Activated T-cell treated with anti-CD3 and anti-CD28 coated beads, Interleukin-2, amount 50 U/mL, for 24 hours (primary cell): Measurements from ENCODE around the gene TOM1.
"Not testable (repeated sequence)": the region's sequence is repeated elsewhere in the genome, so short reads cannot be mapped to it uniquely, and the experiment has no call there.

Experiments used
- DNase-seq: peaks from one replicate; pipeline ENCODE4 v3.0.0-alpha.2; 2020
- H3K27ac Mint-ChIP-seq: 2 replicates; pipeline ENCODE4 v1.8.0; 2020; ENCODE audit warnings: mild to moderate bottlenecking, mixed read lengths
- H3K27me3 Mint-ChIP-seq: 2 replicates; pipeline ENCODE4 v1.8.0; 2020; ENCODE audit warnings: mixed read lengths
- H3K36me3 Mint-ChIP-seq: 2 replicates; pipeline ENCODE4 v1.8.0; 2020; ENCODE audit warnings: low read depth, mixed read lengths
- H3K4me1 Mint-ChIP-seq: 2 replicates; pipeline ENCODE4 v1.8.0; 2020; ENCODE audit warnings: low read depth, mixed read lengths
- H3K4me3 Mint-ChIP-seq: 2 replicates; pipeline ENCODE4 v1.8.0; 2020; ENCODE audit warnings: mild to moderate bottlenecking, moderate library complexity, mixed read lengths
- H3K9me3 Mint-ChIP-seq: 2 replicates; pipeline ENCODE4 v1.8.0; 2020; ENCODE audit warnings: mixed read lengths

TOM1 gene

GRCh38 chr22:35394810-35395563 is 95.3 kb downstream of the TOM1 start:
- DNase-seq: no peak
- H3K9me3 Mint-ChIP-seq: no peaks in the 10 kb centered on the region
- no peak overlapping the region for H3K4me3 Mint-ChIP-seq
- H3K27ac Mint-ChIP-seq: no peak overlapping the region
- H3K4me1 Mint-ChIP-seq: peaks cover 9% of the 10 kb centered on the region
- H3K27me3 Mint-ChIP-seq: no peaks in the 10 kb centered on the region
- peaks cover 13% of the 10 kb centered on the region for H3K36me3 Mint-ChIP-seq

- not testable (repeated sequence) for H3K27ac Mint-ChIP-seq, H3K27me3 Mint-ChIP-seq, DNase-seq, H3K9me3 Mint-ChIP-seq, H3K4me3 Mint-ChIP-seq
- H3K4me1 Mint-ChIP-seq: peaks cover 19% of the 10 kb centered on the region
- H3K36me3 Mint-ChIP-seq: peaks cover 28% of the 10 kb centered on the region
Measured at GRCh38 chr22:35396622-35397021, 96.9 kb downstream of the TOM1 start.

GRCh38 chr22:35397095-35397904 is 97.6 kb downstream of the TOM1 start:
- H3K27ac Mint-ChIP-seq: no peak overlapping the region
- no peak overlapping the region for H3K4me3 Mint-ChIP-seq
- H3K4me1 Mint-ChIP-seq: peaks cover 24% of the 10 kb centered on the region
- H3K36me3 Mint-ChIP-seq: peaks cover 35% of the 10 kb centered on the region
- DNase-seq: no peak
- no peaks in the 10 kb centered on the region for H3K9me3 Mint-ChIP-seq
- no peaks in the 10 kb centered on the region for H3K27me3 Mint-ChIP-seq
